Thyroid gland (tissue), 4 donors: ENCODE measurements around the gene CLEC1A. TPM values are rescaled to one million over a fixed set of nuclear protein-coding genes. Genes with fewer than 3 reads are reported as not detected.

ENCODE experiments used
- DNase-seq, 2 donors: peaks; one replicate each; pipeline ENCODE4 v3.0.0-alpha.2; 2019
- H3K27ac ChIP-seq, 3 donors: fragments of 200-600 bp; sonication (generic); 1 replicate in 2 of 3; 2 replicates in 1 of 3; pipeline ENCODE4 v1.5.1; 2016 to 2019; ENCODE audit warnings: mild to moderate bottlenecking in 1 of 3, moderate library complexity in 1 of 3
- H3K27me3 ChIP-seq: fragments of 200-600 bp; sonication (generic); one replicate; pipeline ENCODE4 v1.5.1; 2019
- H3K36me3 ChIP-seq, 2 donors: fragments of 200-600 bp; sonication (generic); one replicate each; pipeline ENCODE4 v1.5.1; 2016 to 2019
- H3K4me1 ChIP-seq, 2 donors: fragments of 200-600 bp; sonication (generic); one replicate each; pipeline ENCODE4 v1.5.1; 2017 to 2019
- H3K4me3 ChIP-seq, 3 donors: fragments of 200-600 bp; sonication (generic); replicated peaks in 1 of 3; 1 replicate in 2 of 3; 2 replicates in 1 of 3; pipeline ENCODE4 v1.5.1; 2016; ENCODE audit warnings: mild to moderate bottlenecking in 1 of 3
- H3K9me3 ChIP-seq: fragments of 200-600 bp; sonication (generic); one replicate; pipeline ENCODE4 v1.5.1; 2017
- CTCF ChIP-seq, 6 experiments: fragments of 200-600 bp in 3 of 6; fragments of 450-650 bp in 3 of 6; sonication (generic) in 3 of 6; IDR thresholded peaks; one replicate each; pipeline ENCODE4 v1.5.1; 2016 to 2019; ENCODE audit warnings: antibody characterized with exemption in 6 of 6, mild to moderate bottlenecking in 2 of 6, inconsistent platforms in 1 of 6, moderate library complexity in 1 of 6
- POLR2A ChIP-seq, 2 donors: fragments of 450-650 bp; IDR thresholded peaks; one replicate each; pipeline ENCODE4 v1.6.1; 2017; ENCODE audit warnings: antibody characterized with exemption in 2 of 2, mild to moderate bottlenecking in 2 of 2, moderate library complexity in 1 of 2
- WGBS, 2 donors: methylation state at CpG; one replicate each; pipeline ENCODE4 v1.1.5; 2017; 5-methylcytosine and 5-hydroxymethylcytosine counted together
- intact Hi-C: fragments of 100-400 bp; cut with DNase I; formaldehyde crosslinking; loops from one replicate; pipeline ENCODE4 v1.15.1; 2023
- total RNA-seq, 4 donors: library from RNA; depleted of rRNA; stranded (reverse); fragments of >200 nt; gene quantifications; one replicate each; pipeline ENCODE4 v1.2.3, GENCODE V29; 2016

CLEC1A gene
- total RNA-seq, 4 donors from 2014 or later = 2.5 to 9.7 (median 5.2) TPM

- Histone ChIP-seq H3K36me3 (no peaks in the 10 kb centered on the region), H3K4me1 (no peaks in the 10 kb centered on the region), H3K9me3 (no peaks in the 10 kb centered on the region), H3K4me3 (no peak overlapping the region), H3K27ac (no peak overlapping the region), H3K27me3 (no peaks in the 10 kb centered on the region)
- 74 to 81% methylated on average over 1 of the region's 1 CpG for WGBS, 2 donors
- TF ChIP-seq CTCF (IDR thresholded peaks at IDR 0.05) (peak in 2 of 6 experiments; percentile 15 to 36), POLR2A (IDR thresholded peaks at IDR 0.05) (no peak)
- intact Hi-C loops = loop anchor here (10.0 kb wide), 1 partner anchor 101 kb away; the partner anchor contains the start of gene CLEC7A
- DNase-seq = no peak
These were observed 64.8 kb downstream of the CLEC1A start for GRCh38 chr12:10033783-10034545.

GRCh38 chr12:10031771-10032175 lies 67.0 kb downstream of the CLEC1A start:
- no peak overlapping the region for H3K4me3 ChIP-seq
- H3K36me3 ChIP-seq = no peaks in the 10 kb centered on the region
- no peaks in the 10 kb centered on the region for H3K27me3 ChIP-seq
- WGBS, 2 donors = 77 to 81% methylated on average over 5 of the region's 5 CpGs
- DNase-seq = no peak
- intact Hi-C loops = loop anchor here (10.0 kb wide), 1 partner anchor 103 kb away; the partner anchor contains the start of gene CLEC7A
- no peak for TF ChIP-seq CTCF (IDR thresholded peaks at IDR 0.05)
- H3K27ac ChIP-seq = no peak overlapping the region
- no peaks in the 10 kb centered on the region for H3K4me1 ChIP-seq
- no peaks in the 10 kb centered on the region for H3K9me3 ChIP-seq

- Histone ChIP-seq H3K36me3 (no peaks in the 10 kb centered on the region), H3K27ac (no peak overlapping the region), H3K27me3 (no peaks in the 10 kb centered on the region), H3K9me3 (no peaks in the 10 kb centered on the region), H3K4me1 (no peaks in the 10 kb centered on the region), H3K4me3 (no peak overlapping the region)
- no peak for DNase-seq
- WGBS, 2 donors = 73 to 83% methylated on average over 4 of the region's 4 CpGs
- intact Hi-C loops = loop anchor here (10.0 kb wide), 1 partner anchor 103 kb away; the partner anchor contains the start of gene CLEC7A
- TF ChIP-seq CTCF (IDR thresholded peaks at IDR 0.05) (no peak), POLR2A (IDR thresholded peaks at IDR 0.05) (no peak)
These were observed 67.5 kb downstream of the CLEC1A start for GRCh38 chr12:10031321-10031720.

GRCh38 chr12:10030446-10030845 lies 68.3 kb downstream of the CLEC1A start, which contains the start of gene CLEC9A:
CLEC9A (plus strand) TSS chr12:10030682; CDS start chr12:10052688, 22,006 bp downstream.
- no peaks in the 10 kb centered on the region for H3K27me3 ChIP-seq
- TF ChIP-seq POLR2A (IDR thresholded peaks at IDR 0.05) = no peak
- no peak for TF ChIP-seq CTCF (IDR thresholded peaks at IDR 0.05)
- no peaks in the 10 kb centered on the region for H3K9me3 ChIP-seq
- no peak within 1 kb of the TSS for H3K4me3 ChIP-seq
- no peak within 1 kb of the TSS for H3K27ac ChIP-seq
- no peak for DNase-seq
- H3K4me1 ChIP-seq = no peaks in the 10 kb centered on the region
- intact Hi-C loops = loop anchor here (10.0 kb wide), 1 partner anchor 104 kb away; the partner anchor contains the start of gene CLEC7A
- no peaks in the 10 kb centered on the region for H3K36me3 ChIP-seq
- 92 to 94% methylated on average over 14 of the region's 14 CpGs for WGBS, 2 donors

GRCh38 chr12:10027721-10028120 lies 71.1 kb downstream of the CLEC1A start:
- intact Hi-C loops = no loop called here
- Histone ChIP-seq H3K27ac (no peak overlapping the region), H3K9me3 (no peaks in the 10 kb centered on the region), H3K4me3 (no peak overlapping the region), H3K27me3 (no peaks in the 10 kb centered on the region), H3K4me1 (no peaks in the 10 kb centered on the region), H3K36me3 (no peaks in the 10 kb centered on the region)
- no peak for DNase-seq
- TF ChIP-seq CTCF (IDR thresholded peaks at IDR 0.05) (no peak), POLR2A (IDR thresholded peaks at IDR 0.05) (no peak)
- 69 to 76% methylated on average over 4 of the region's 4 CpGs for WGBS, 2 donors
